HL-60 (cell line): ENCODE results near the gene ARID5B.

Source experiments
- CTCF ChIP-seq: IDR thresholded peaks from one replicate; pipeline ENCODE4 v1.5.1; 2011; ENCODE audit warnings: low read length, control low read depth, inconsistent platforms; ENCODE audit not compliant: insufficient read depth
- GABPA ChIP-seq: IDR thresholded peaks from 2 replicates; pipeline ENCODE4 v1.6.1; 2012; ENCODE audit warnings: low read depth
- POLR2AphosphoS5 ChIP-seq: IDR thresholded peaks from 2 replicates; pipeline ENCODE4 v1.6.1; 2012; ENCODE audit warnings: low read depth
- SPI1 ChIP-seq: IDR thresholded peaks from 2 replicates; pipeline ENCODE4 v1.6.1; 2012; ENCODE audit warnings: low read depth, mild to moderate bottlenecking, borderline replicate concordance

- TF ChIP-seq CTCF (no peak), POLR2AphosphoS5 (no peak), GABPA (no peak), SPI1 (no peak)
These were observed 17.5 kb downstream of the ARID5B start for GRCh38 chr10:61918989-61919388.
